Smooth muscle cell (in vitro differentiated cells): ENCODE results near the gene PIK3C2G. TPM values are rescaled to one million over a fixed set of nuclear protein-coding genes. Genes with fewer than 3 reads are reported as not detected.

Experiments used
- DNase-seq: peaks from one replicate; lab custom pipeline; 2025; ENCODE audit not compliant: unreplicated experiment; lab: John Stamatoyannopoulos, UW
- H2AFZ ChIP-seq: fragments of 200-600 bp; sonication (generic); 2 replicates; pipeline ENCODE4 v1.6.0; 2016; ENCODE audit warnings: antibody characterized with exemption, low read depth, mild to moderate bottlenecking
- H3F3A ChIP-seq: fragments of 200-600 bp; sonication (generic); 2 replicates; pipeline ENCODE4 v1.6.0; 2017; ENCODE audit warnings: antibody characterized with exemption, low read depth
- H3K27ac ChIP-seq: fragments of 200-600 bp; sonication (generic); 2 replicates; pipeline ENCODE4 v1.5.1; 2016; ENCODE audit warnings: low read depth, mild to moderate bottlenecking
- H3K27me3 ChIP-seq: fragments of 200-600 bp; sonication (generic); 2 replicates; pipeline ENCODE4 v1.6.1; 2016; ENCODE audit warnings: low read depth, mild to moderate bottlenecking
- H3K36me3 ChIP-seq: fragments of 200-600 bp; sonication (generic); 2 replicates; pipeline ENCODE4 v1.5.1; 2016; ENCODE audit warnings: low read depth
- H3K4me1 ChIP-seq: fragments of 200-600 bp; sonication (generic); 2 replicates; pipeline ENCODE4 v1.5.1; 2016; ENCODE audit warnings: low read depth
- H3K4me2 ChIP-seq: fragments of 200-600 bp; sonication (generic); 2 replicates; pipeline ENCODE4 v1.6.0; 2016; ENCODE audit warnings: mild to moderate bottlenecking
- H3K4me3 ChIP-seq: fragments of 200-600 bp; sonication (generic); 2 replicates; pipeline ENCODE4 v1.5.1; 2016; ENCODE audit warnings: mild to moderate bottlenecking
- H3K79me2 ChIP-seq: fragments of 200-600 bp; sonication (generic); 2 replicates; pipeline ENCODE4 v1.6.0; 2016; ENCODE audit warnings: low read depth, mild to moderate bottlenecking
- H3K9ac ChIP-seq: fragments of 200-600 bp; sonication (generic); 2 replicates; pipeline ENCODE4 v1.6.0; 2016; ENCODE audit warnings: low read depth
- H3K9me3 ChIP-seq: fragments of 200-600 bp; sonication (generic); replicated peaks from 2 replicates; pipeline ENCODE4 v1.5.1; 2016; ENCODE audit warnings: low read depth
- H4K20me1 ChIP-seq: fragments of 200-600 bp; sonication (generic); 2 replicates; pipeline ENCODE4 v1.6.0; 2016; ENCODE audit warnings: low read depth
- WGBS: methylation state at CpG from one replicate; pipeline ENCODE4 v1.1.7; 2016; ENCODE audit warnings: low lambda C conversion rate; 5-methylcytosine and 5-hydroxymethylcytosine counted together
- polyA plus RNA-seq: library from polyadenylated mRNA; unstranded; fragments of >200 nt; fragmentation: Nextera tagmentation; extraction: Ambion mirVana; gene quantifications from 2 replicates; pipeline ENCODE4 v1.2.1, GENCODE V29; 2016
- total RNA-seq: library from RNA; depleted of rRNA; stranded (reverse); fragments of >200 nt; gene quantifications from 2 replicates; pipeline ENCODE4 v1.2.3, GENCODE V29; 2014
- TF ChIP-seq, protein P1 (sequence below): fragments of 200-600 bp; sonication (generic); IDR thresholded peaks from 2 replicates; pipeline ENCODE4 v1.5.1; 2017; ENCODE audit warnings: borderline replicate concordance, mild to moderate bottlenecking, antibody characterized with exemption; ENCODE audit not compliant: insufficient read depth, poor library complexity, severe bottlenecking

The PIK3C2G gene
- total and polyA plus RNA-seq, 2 experiments from 2014 or later: 0.63 TPM; not detected in 1

DNA sequence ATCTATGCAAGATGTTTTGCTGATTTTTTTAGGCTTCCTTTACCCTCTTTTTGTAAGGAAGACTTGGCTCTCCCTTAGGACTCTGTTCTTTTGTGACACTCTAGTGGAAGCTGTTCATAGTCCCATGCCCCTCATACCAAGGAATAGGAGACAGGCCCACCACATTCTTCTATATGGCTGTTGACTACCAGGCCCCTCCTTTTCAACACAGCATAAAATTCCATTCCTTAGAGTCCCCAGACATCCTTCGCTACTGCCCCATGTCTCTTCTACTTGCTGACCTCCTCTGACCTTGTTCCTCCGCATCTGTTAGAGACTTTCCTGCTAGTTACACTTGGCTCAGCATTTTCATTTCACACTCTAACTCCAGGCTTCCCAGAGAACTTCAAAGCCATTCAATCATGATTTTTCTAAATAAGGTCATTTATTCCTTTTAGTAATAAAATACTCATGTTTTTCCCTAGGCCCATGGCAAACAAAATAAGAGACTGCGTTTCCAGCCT is 9.7 kb downstream of the PIK3C2G start:
- no peaks in the 10 kb centered on the region for H3K27me3 ChIP-seq
- H3K79me2 ChIP-seq: no peaks in the 10 kb centered on the region
- H3K4me2 ChIP-seq: no peak overlapping the region
- H3K27ac ChIP-seq: no peak overlapping the region
- no peaks in the 10 kb centered on the region for H3K36me3 ChIP-seq
- no peaks in the 10 kb centered on the region for H3F3A ChIP-seq
- no peak overlapping the region for H3K9ac ChIP-seq
- no peak for DNase-seq
- TF ChIP-seq, protein P1, sequence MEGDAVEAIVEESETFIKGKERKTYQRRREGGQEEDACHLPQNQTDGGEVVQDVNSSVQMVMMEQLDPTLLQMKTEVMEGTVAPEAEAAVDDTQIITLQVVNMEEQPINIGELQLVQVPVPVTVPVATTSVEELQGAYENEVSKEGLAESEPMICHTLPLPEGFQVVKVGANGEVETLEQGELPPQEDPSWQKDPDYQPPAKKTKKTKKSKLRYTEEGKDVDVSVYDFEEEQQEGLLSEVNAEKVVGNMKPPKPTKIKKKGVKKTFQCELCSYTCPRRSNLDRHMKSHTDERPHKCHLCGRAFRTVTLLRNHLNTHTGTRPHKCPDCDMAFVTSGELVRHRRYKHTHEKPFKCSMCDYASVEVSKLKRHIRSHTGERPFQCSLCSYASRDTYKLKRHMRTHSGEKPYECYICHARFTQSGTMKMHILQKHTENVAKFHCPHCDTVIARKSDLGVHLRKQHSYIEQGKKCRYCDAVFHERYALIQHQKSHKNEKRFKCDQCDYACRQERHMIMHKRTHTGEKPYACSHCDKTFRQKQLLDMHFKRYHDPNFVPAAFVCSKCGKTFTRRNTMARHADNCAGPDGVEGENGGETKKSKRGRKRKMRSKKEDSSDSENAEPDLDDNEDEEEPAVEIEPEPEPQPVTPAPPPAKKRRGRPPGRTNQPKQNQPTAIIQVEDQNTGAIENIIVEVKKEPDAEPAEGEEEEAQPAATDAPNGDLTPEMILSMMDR: no peak
- H3K9me3 ChIP-seq: no peaks in the 10 kb centered on the region
- peaks cover 3% of the 10 kb centered on the region for H3K4me1 ChIP-seq
- 84% methylated on average over 3 of the region's 3 CpGs for WGBS
- H2AFZ ChIP-seq: no peak overlapping the region
- no peak overlapping the region for H3K4me3 ChIP-seq
- no peaks in the 10 kb centered on the region for H4K20me1 ChIP-seq

DNA sequence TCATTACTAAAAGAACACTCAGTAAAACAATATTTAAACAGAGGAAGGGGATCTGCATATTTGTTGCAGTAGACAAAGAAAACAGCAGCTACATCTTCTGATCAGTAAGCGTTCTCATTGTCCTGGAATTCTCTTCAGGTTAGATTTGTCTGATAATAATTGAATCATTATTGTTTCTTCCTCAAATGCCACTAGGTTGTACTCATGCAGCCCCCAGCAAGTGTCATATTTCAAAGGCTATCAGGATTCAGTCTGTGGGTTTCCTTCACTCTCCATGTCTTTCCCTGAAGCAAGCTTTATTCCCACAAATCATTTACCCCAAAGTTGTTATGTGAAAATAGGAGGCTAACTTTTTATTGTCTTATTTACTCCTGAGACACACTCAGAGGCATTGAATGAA is 14.7 kb downstream of the PIK3C2G start:
- peak overlapping the region; percentile 27 for H3K9ac ChIP-seq
- peak overlapping the region; percentile 24 for H2AFZ ChIP-seq
- no peak overlapping the region for H3K4me3 ChIP-seq
- peak overlapping the region; percentile 76 for H3K27ac ChIP-seq
- H3K79me2 ChIP-seq: no peaks in the 10 kb centered on the region
- no peaks in the 10 kb centered on the region for H4K20me1 ChIP-seq
- no peaks in the 10 kb centered on the region for H3K27me3 ChIP-seq
- peak overlapping the region; percentile 1 for H3K4me2 ChIP-seq
- no peaks in the 10 kb centered on the region for H3K36me3 ChIP-seq
- no peak for DNase-seq
- H3F3A ChIP-seq: no peaks in the 10 kb centered on the region
- WGBS: 46% methylated on average over 1 of the region's 1 CpG
- peaks cover 3% of the 10 kb centered on the region for H3K4me1 ChIP-seq
- no peaks in the 10 kb centered on the region for H3K9me3 ChIP-seq
- TF ChIP-seq, protein P1: no peak

DNA sequence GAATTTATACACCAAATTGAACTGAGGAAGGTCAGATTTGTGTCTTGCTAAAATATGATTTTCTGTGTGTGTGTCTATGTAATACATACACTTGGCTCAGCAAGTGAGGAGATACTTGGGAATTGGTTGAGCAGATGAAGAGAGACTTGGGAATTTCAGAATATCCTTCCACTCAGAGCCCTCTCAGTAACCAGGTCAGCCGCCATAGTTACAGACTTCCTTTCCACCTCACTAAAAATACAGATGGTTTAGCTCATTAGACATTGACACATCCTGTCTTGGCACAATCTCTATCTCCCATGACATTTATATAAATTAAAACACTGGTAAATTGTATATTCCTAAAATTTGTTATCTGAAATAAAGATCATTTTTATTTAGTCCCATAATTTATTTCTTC is 15.9 kb downstream of the PIK3C2G start:
- no peaks in the 10 kb centered on the region for H3K36me3 ChIP-seq
- H3K4me2 ChIP-seq: no peak overlapping the region
- H3K79me2 ChIP-seq: no peaks in the 10 kb centered on the region
- TF ChIP-seq, protein P1: no peak
- no peaks in the 10 kb centered on the region for H4K20me1 ChIP-seq
- H3F3A ChIP-seq: no peaks in the 10 kb centered on the region
- 0% methylated on average over 1 of the region's 1 CpG for WGBS
- DNase-seq: no peak
- H3K27ac ChIP-seq: no peak overlapping the region
- no peak overlapping the region for H3K4me3 ChIP-seq
- H3K9me3 ChIP-seq: no peaks in the 10 kb centered on the region
- H3K9ac ChIP-seq: no peak overlapping the region
- H3K4me1 ChIP-seq: peaks cover 3% of the 10 kb centered on the region
- H3K27me3 ChIP-seq: no peaks in the 10 kb centered on the region
- no peak overlapping the region for H2AFZ ChIP-seq

DNA sequence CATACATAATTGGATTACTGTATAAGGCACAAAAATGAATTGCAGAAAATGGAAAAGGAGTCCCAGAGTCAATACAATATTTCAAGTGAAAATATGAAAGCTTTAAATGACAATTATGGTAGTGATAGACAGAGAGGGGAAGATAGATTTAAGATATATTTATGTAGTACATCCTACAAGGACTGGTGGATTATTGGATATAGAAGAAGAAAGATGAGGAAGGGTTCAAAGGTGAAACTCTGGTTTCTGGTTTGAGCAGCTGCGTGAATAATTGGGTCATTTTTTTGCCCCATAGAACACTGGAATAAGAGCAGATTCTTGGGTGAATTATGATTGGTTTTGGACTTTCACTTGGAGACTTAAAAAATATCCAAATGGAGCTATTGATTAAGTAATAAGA is 19.4 kb downstream of the PIK3C2G start:
- Histone ChIP-seq H3K9ac (no peak overlapping the region), H3K36me3 (no peaks in the 10 kb centered on the region), H3K27ac (no peak overlapping the region), H3F3A (no peaks in the 10 kb centered on the region), H3K4me1 (peaks cover 2% of the 10 kb centered on the region), H3K9me3 (no peaks in the 10 kb centered on the region), H3K79me2 (no peaks in the 10 kb centered on the region), H4K20me1 (no peaks in the 10 kb centered on the region), H3K27me3 (no peaks in the 10 kb centered on the region), H3K4me3 (no peak overlapping the region), H2AFZ (no peak overlapping the region), H3K4me2 (no peak overlapping the region)
- no peak for DNase-seq
- WGBS: 100% methylated on average over 1 of the region's 1 CpG
- TF ChIP-seq, protein P1: no peak
